HK-2 (cell line): Measurements from ENCODE around the gene TRIM63.

Source experiments
- DNase-seq: peaks from one replicate; pipeline ENCODE4 v3.0.0-alpha.2; 2018; ENCODE audit not compliant: unreplicated experiment

The TRIM63 gene

DNA sequence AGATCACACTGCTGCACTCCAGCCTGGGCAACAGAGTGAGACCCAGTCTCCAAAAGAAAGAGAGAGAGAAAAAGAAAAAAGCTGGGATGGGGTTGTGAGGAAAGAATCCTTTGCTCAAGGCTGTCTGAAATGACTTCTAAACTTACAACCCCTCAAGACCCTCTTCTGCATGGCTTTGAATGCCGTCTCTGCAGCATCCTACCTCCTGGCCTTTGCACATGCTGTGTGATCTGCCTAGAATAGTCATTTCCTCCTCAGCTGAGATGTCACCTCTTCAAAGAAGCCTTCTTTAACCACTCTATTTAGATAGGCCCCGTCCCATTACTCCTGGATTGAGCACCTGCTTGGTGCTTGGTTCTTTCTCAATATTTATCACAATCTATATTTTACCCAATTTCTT, 17.4 kb upstream of the TRIM63 start:
- no peak for DNase-seq

DNA sequence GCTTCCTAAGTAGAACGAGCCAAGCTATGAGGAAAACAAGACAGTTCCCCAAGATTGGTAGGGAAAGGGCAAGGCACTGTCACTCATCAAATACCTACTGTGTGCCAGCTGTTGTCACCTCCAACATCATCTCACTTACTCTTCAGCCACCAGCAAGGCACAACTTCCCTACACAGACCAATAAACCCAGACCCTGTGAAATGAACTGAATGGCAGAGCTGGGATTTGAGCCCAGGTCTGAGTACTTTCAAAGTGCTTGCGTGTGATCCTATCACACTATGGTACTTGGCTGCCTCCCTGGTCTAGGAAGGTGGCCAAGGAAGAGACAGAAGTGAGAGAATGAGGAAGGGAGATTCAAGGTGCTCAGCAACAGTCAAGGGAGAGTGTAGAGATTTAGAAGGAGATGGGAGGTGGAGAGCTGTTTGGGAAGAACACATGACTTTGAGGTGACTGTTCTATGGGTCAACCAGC, 16.7 kb upstream of the TRIM63 start:
- no peak for DNase-seq

DNA sequence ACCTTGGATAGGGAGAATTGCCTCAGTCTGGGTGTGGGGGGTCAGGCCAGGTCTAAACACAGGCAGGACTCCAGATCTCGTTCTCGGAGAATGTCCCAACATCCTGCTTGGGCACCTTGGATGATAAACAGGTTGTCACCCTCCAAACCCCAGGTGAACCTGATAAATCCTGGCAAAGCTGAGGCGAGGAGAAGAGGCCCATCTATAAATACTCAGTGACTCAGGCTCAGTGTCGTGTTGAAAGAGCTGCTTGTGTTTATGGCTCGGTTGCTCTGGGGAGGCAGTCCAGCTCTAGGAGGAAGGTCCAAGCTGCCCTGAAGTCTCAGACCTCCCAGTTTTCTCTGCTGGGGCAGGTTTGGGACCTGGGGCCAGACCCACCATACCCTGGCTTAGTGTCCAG, 15.8 kb upstream of the TRIM63 start:
- DNase-seq, result no peak

DNA sequence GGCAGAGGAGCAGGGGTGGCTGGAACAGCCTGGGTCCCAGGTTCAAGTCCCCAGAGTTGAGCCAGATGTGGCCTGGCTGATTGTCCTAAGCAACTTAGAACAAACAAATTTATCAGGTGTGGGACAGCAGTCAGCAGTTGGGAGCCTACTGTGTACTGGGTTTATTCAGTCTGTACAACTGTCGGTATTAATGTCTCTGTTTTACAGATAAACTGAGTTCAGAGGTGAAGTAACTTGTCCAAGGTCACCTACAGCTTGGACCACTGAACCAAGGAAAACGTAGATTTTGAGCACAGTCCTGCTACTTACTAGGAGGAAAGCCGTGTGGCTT, 14.6 kb upstream of the TRIM63 start:
- DNase-seq, result no peak

DNA sequence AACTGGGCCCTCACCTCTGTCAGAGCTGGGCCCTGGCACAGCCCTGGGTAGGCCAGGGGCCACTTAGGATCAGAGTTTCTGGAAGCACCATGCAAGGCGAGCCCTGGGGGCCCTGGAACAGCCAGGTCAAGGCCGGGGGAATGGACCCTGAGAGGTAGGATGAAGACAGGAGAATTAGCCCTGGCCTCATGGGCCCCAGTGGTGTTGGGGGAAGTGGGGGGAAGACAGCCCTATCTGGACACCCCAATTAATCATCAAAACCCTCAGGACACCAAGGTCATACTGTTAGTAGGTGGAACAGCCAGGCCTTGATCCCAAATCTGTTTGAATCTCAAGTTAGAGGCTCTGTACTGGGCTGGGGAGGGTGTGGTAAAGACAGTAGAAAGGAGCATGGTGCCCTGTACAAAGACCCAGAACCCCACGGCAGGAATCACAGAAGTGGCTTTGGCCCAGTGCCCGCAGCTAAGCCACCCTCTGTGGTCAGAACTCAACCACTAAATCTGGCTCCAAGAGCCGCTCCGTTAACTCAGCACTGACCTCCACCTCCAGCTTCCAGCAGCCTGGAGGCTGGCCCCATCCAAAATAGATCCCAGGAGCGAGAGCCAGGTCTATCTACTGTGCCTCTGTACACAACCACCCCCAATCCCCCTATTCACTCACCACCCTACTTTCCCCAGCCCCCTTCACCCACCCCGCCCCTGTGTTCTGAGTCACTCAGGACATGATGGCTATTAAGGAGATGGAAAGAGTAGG, 14.0 kb upstream of the TRIM63 start:
- no peak for DNase-seq

DNA sequence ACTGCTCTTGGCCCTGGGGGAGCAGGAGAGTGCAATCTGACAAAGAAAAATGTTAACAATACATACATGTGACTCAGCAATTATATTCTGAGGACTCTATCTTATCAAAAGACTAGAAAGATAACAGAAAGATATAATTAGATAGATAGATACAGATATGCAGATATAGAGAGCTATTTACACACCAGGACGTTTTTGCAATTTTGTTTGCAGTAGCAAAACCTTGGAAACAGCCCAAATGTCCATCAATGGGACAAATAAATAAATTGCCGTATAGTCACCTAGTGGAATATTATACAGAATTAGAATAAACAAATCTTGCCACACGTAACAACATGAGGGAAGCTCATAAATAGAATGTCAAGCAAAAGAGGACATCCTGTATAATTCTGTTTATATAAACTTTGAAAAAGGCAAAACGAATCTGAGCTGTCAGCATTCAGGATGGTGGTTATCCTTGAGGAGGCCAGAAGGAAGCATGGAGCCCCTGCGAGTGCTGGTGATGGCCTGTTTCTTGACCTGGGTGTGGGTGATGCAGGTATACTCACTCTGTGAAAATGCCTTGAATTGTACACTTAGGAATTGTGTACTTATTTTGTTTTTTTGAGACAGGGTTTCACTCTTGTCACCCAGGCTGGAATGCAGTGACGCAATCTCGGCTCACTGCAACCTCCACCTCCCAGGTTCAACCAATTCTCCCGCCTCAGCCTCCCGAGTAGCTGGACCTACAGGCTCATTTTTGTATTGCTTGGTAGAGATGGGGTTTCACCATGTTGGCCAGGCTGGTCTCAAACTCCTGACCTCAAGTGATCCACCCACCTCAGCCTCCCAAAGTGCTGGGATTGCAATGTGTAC, 12.8 kb upstream of the TRIM63 start:
- no peak for DNase-seq

DNA sequence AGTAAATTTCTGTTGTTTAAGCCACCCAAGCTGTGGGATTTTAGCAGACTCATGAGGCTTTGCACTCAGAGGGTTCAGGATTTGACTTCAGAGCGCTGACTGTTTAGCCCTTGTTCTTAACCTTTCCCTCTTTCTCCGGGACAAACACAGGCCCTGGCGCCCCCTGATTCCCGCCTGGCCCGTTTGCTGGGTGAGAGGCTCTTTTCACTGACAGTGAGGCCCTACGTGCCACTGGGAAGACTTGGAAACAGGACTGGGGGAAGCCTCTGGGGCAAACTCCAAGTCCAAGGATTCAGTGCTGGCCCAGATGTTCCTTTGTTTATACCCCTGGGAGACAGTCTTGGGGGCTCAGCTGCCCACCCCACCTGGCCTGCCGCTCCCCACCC, 11.7 kb upstream of the TRIM63 start:
- no peak for DNase-seq

DNA sequence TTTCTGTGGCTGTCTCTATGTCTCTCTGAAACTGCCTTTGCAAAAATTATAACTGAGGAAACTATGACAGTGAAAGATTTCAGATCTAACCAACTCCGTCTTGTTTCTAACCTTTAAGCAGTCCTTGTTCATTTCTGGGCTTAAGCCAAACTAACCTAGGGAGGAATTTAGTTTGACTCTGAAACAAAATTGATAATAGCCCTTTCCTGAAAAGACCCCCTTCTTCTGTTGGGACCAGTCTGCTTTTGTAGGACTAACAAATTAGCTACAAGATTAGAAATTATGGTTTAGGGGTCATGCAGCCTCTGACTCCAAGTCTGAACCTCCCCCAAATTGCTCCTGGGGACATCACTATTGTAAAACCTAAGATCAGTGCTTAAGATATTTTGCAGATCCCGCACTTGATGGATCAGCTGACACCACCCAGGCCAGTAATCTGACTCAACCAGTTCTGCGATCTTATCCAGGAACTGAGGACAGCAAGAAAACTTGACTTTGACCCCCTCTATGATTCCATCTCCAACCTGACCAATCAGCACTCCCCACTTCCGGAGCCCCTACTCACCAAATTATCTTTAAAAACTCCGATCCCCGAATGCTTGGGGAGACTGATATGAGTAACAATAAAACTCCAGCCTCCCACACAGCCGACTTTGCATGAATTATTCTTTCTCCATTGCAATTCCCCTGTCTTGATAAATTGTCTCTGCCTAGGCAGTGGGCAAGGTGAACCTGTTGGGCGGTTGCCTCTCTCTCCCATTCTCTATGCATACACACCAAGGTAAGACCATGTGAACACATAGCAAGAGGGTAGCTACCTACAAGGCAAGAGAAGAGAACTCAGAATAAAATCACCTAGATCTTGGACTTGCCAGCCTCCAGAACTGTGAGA, 11.1 kb upstream of the TRIM63 start:
- no peak for DNase-seq

DNA sequence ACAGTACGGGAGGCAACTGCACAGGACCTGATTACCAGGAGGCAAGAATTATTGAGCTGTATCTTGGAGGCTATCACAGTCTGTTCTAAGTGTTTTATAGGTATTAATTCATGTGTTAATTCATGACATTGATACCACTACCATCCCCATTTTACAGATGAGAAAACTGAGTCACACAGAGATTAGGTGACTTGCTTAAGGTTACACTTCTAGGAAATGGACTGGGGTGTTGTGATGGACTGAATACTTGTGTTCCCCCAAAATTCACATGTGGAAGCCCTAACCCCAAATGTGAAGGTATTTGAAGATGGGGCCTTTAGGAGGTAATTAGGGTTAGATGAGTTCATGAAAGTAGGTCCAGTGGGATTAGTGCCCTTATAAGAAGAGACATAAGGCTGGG, 10.1 kb upstream of the TRIM63 start:
- no peak for DNase-seq

DNA sequence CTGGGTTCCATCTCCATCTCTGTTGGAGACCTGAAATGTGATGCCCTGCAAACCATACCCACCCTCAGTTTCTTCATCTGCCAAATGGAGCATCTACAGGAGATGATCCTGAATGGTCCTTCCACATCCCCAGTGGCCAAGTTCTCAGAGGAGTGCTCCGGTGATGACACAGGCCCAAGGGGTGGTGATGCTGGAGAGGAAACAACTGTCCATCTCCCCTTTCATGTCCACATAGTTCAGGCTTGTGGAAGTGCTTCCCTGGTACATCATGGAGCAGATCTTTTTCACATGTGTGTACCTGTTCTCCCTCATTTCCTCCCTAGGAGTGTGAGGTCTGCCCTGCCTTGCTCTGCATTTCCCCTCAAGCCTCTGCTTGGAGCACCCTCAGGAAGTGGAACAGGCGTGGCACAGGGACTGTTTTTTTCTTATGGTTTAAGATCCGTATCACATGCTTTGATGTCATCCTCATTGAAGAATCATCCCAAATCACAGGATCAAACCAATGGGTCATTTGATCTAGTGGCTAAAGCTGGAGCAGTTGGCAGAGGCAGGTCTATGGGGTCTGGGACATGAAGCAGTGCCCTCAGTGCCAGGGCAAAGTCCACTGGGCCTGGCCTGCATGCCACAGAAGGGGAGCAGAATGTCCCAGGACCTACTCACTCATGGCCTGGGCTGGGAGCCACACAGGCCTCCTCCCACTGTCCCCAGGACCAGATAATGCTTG, 8.2 kb upstream of the TRIM63 start:
- no peak for DNase-seq

DNA sequence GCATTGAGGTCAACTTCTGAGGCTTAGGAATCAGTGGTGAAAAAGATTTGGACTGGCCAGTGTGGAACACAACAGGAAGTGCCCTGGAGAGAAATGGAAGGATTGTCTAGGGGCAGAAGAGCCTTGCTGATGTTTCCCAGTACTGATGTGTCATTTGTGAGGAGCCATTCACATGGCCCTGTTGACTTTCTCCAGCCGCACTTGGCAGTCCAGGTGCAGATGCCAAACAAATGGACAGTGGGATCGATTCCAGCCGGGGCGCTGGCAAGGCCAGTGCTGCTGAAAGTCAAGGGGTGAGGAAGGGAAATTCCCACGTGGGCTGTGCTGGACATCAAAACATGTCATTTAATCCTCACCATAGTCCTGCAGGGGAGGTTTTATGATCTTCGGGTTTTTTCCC, 4.9 kb upstream of the TRIM63 start:
- no peak for DNase-seq

DNA sequence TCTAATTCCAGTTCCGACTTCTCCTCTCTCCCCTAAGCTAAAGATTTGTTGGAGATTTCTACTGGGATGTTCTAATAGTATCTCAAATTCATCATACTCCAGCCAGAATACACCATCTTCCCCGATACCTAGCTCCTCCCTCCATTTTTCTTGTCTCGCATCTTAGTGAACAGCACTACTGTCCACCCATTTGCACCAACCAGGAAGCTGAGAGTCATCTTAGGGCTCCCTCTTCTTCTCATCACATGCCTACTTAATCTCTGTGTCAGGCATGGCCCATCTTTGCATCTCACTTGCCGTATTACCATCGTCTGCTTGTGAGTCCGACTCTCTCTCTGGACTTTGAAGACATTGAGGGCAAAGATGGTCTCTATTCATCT, 3.5 kb upstream of the TRIM63 start:
- DNase-seq, result no peak

DNA sequence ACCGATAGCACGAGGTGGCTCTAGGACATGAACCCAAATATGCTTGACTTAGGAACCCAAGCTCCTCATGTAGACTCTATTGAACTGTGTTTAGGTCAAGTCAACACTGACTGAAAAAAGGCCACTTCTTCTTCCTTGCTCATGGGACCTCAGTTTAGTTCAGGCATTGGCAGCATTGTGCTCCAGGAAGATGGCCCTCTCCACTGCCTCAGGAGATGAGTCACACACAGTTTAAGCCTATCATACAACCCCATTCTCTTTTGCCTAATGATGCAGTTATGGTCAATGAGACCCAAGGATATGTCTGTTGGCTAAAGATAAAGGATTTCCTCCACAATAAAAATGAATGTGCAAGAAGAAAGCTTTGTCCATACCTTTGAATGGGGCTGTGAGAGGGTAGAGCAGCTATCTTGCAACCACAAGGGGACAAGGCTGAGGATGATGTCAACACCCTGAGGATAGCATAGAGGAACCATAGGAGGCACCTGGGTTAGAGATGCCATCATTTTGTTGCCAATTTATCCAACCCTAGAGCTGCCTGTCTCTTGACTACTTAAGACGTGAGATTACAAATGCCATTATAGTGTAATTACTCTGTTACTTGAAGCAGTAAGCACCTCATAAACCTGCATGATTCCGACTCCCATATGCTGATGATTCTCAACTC, 3.0 kb upstream of the TRIM63 start:
- DNase-seq, result no peak

DNA sequence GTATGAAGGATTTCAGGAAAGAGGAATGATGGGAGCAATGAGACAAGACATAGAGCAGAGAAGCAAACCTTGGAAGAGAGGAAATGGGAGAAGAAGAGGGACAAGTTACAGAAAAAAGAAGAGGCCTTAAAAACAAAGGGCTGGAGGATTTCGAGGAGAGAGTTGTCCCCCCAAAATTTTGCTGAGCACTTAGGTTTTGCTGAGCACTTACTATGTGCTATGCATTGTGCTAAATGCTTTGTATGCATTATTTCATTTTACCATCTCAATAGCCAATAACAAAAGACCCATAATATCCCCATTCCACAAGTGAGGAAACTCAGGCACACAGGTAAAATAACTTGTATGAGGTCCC, 2.5 kb upstream of the TRIM63 start:
- no peak for DNase-seq

DNA sequence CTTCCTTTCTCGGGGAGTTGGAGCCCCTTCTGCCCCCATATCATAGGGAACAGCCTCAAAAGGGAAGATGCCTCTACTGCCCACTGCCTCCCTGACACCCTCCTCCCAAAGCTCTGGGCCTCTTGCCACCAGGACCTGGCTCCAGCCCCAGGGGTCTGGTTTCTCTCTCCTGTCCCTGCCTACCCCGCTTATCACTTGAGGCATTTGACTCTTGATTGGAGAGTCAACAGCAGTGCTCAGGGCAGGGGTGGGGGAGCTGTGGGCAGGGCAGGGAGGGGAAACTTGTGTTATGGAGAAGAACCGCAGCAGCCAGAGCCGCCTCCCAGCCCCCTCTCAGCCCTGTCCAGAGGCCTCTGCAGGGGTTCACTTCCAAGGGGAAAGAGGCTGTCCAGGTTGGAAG, 573 bp downstream of the TRIM63 start:
- DNase-seq, result no peak

DNA sequence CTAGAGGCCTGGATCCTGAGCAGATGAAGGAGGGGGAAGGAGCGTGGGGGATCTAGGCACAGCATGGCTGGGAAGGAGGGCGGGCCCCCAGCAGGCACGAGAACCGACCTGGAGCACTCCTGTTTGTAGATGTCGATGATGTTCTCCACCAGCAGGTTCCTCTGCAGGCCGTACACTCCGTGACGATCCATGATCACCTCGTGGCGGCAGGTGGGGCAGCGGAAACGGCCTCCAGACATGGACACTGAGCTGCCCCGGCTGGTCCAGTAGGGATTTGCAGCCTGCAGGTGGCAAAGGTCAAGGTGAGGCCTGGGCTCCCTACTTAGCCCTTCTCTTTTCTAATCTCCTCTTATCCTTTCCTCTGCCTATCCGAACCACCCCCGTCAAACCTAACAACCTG, 1.3 kb downstream of the TRIM63 start:
- no peak for DNase-seq

DNA sequence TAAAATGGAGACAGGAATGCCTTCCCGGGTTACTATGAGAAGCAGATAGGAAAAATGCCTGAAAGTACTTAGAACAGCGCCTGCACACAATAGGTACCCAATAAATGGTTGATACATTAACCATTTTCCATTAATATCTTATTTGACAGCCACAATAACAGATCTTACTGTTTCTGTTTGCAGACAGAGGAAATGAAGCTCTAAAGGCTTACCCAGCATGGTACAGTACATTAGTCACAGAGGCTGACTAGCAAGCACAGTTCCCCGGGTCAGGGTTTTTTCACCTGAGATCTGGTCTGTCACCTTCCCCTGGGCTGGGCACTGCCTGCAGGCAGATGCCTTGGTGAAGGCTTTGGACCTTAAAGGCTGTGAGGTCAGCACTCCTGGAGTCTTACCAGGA, 2.9 kb downstream of the TRIM63 start:
- DNase-seq, result no peak

DNA sequence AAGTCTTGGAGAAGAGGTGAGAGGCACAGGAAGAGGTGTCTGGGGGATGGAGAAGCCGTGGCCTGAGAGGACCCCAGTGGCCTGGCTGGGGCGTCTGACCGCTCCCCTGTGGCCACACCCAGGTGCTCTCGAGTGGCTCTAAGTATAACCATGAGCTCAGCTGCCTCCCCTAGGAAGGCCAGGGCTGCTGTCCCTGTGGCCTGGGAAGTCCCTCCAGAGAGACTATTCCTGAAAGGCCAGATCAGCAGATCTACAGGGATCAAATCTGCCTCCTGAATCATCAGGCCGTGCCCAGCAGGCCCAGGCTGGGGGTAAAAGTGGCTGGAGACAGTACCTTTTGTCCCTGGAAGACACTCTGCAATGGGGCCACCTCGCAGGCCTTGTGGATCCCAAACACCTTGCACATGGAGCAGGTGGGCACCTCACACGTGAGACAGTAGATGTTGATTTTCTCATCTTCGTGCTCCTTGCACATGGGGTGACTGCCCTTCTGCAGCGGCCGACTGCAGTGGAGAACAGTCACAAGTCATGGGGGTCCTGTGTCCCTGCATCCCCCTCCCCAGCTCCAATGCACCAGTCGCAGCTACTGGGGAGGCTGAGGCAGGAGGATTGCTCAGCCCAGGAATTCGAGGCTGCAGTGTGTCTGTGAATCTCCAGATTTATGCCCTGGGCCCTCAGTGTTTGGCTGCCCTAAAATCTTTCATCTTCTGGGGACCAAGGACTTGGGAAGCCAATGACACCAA, 6.4 kb downstream of the TRIM63 start:
- no peak for DNase-seq

DNA sequence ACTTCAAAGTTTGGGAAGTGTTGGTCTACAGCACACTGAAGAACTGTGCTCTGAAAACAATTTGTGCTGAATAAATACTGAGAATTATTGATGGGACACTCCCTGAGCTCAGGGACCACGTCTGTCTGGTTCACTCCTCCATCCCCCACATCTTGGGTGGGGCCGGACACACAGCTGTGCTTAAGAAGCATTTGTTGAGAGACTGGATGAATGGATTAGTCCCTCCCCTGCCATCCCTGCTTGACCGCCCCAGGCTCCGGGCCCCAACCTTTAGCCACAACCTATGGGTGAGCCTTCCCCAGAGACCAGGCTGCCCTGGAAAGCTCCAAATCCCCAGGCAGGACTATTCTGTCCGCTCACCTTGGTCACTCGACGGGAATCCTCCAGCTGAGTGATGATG, 7.5 kb downstream of the TRIM63 start:
- DNase-seq, result no peak

DNA sequence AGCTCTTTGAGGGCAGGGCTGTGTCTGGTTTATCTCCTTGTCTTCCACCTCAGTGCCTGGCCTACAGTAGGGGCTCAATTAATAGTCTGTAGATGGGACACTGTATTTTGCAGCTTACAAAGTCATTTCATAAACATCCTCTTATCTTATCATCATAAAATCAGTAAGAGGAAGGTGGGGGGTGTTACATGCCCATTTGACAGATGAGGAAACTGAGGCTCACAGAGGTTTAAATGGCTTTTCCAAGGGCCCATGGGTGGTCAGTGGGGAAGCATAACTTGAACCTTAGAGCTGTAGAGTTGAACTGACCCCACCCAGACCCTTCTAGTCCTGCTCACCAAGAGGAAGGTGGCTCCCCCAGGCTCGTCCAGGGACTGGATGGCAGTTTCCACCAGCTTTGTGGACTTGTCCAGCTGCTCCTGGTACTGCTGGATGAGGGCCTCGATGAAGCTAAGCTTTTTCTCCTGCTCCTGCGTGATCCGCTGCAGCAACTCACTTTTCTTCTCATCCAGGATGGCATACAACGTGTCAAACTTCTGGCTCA, 9.3 kb downstream of the TRIM63 start:
- DNase-seq, result no peak
